Keratinocyte (primary cell): ENCODE results near the gene MME.

Experiments
- CTCF ChIP-seq, 3 experiments: IDR thresholded peaks in 1 of 3; conservative IDR thresholded peaks in 1 of 3; optimal IDR thresholded peaks in 1 of 3; 2 replicates in 2 of 3; 3 replicates in 1 of 3; pipeline versions ENCODE3 to v1.5.1; 2011; ENCODE audit warnings: low read length in 3 of 3, mild to moderate bottlenecking in 3 of 3, moderate library complexity in 2 of 3, control low read depth in 1 of 3, inconsistent platforms in 1 of 3; ENCODE audit not compliant: insufficient read depth in 2 of 3; ENCODE audit errors: extremely low read depth in 1 of 3
- EZH2 ChIP-seq: IDR thresholded peaks from one replicate; pipeline ENCODE4 v1.6.1; 2012; ENCODE audit warnings: inconsistent platforms, mild to moderate bottlenecking, low read length, moderate library complexity

GRCh38 chr3:155047672-155048071 is 32.4 kb upstream of the MME start:
- no peak for TF ChIP-seq CTCF (optimal IDR thresholded peaks at IDR 0.05 in 1 of 3, IDR thresholded peaks at IDR 0.05 in 1 of 3, conservative IDR thresholded peaks at IDR 0.05 in 1 of 3; ENCODE audit: extremely low read depth in 1 of 3, insufficient read depth in 2 of 3, low read length in 3 of 3)
- no peak for TF ChIP-seq EZH2
